HCT116 (cell line): ENCODE measurements around the gene ANKRD16. TPM values are rescaled to one million over a fixed set of nuclear protein-coding genes. Genes with fewer than 3 reads are reported as not detected.

Source experiments
- ATAC-seq: fragments of 200-7000 bp; cut with Tn5 transposase; 2 replicates; pipeline ENCODE4 v1.9.1; 2020; ENCODE audit warnings: mild to moderate bottlenecking, moderate library complexity
- BruUV-seq: library from RNA; stranded (reverse); fragments of 400-500 nt; replicated peaks from 2 replicates; lab custom pipeline; 2021; lab: Mats Ljungman, UMichigan
- CTCF ChIA-PET: fragments of 300-600 bp; sonication (Branson Sonifier 250); formaldehyde crosslinking; loops from one replicate; lab custom pipeline; 2021; ENCODE audit warnings: antibody characterized with exemption; lab: Charles Lee
- POLR2A ChIA-PET: fragments of 300-600, 350-600 bp; sonication (Branson Sonifier 250); formaldehyde crosslinking; loops from one replicate; lab custom pipeline; 2021; ENCODE audit warnings: antibody characterized with exemption; lab: Charles Lee
- RAD21 ChIA-PET, 2 experiments: fragments of 300-600 bp; sonication (Branson Sonifier 250); formaldehyde crosslinking; loops; one replicate each; lab custom pipeline; 2023; ENCODE audit warnings: low total read pairs in 2 of 2; ENCODE audit not compliant: uncharacterized antibody in 2 of 2, unreplicated experiment in 2 of 2, low non-redundant PET in 1 of 2; lab: Charles Lee
- DNase-seq: peaks from one replicate; pipeline ENCODE4 v3.0.0-alpha.2; 2010; ENCODE audit warnings: low read depth, low spot score
- H2AFZ ChIP-seq: fragments of 200-600 bp; shearing (Covaris generic), sonication (generic); 2 replicates; pipeline ENCODE4 v1.6.1; 2017; ENCODE audit warnings: low read depth, mixed run types, mixed read lengths, antibody characterized with exemption, low read length; ENCODE audit not compliant: poor library complexity, severe bottlenecking
- H3K27ac ChIP-seq: 2 replicates; pipeline ENCODE4 v1.5.1; 2012; ENCODE audit warnings: low read depth, low read length
- H3K27me3 ChIP-seq: fragments of 200-600 bp; sonication (generic); 2 replicates; pipeline ENCODE4 v1.6.1; 2016; ENCODE audit warnings: mixed run types, low read length, mixed read lengths; ENCODE audit not compliant: insufficient read depth
- H3K36me3 ChIP-seq, 2 experiments: fragments of 200-500 bp in 1 of 2; fragments of 200-600 bp in 1 of 2; sonication (Bioruptor generic) in 1 of 2; sonication (generic) in 1 of 2; 2 replicates each; pipeline versions ENCODE4 v1.5.1 to v1.6.1; 2014 to 2016; ENCODE audit warnings: low read length in 2 of 2, inconsistent platforms in 1 of 2, mixed read lengths in 1 of 2, mixed run types in 1 of 2; ENCODE audit not compliant: insufficient read depth in 2 of 2, control insufficient read depth in 1 of 2
- H3K4me1 ChIP-seq, 2 experiments: fragments of 200-600 bp in 1 of 2; sonication (generic) in 1 of 2; 2 replicates each; pipeline versions ENCODE4 v1.5.1 to v1.6.1; 2012 to 2017; ENCODE audit warnings: low read length in 2 of 2, inconsistent platforms in 1 of 2, mild to moderate bottlenecking in 1 of 2, mixed read lengths in 1 of 2, mixed run types in 1 of 2, moderate library complexity in 1 of 2; ENCODE audit not compliant: insufficient read depth in 2 of 2, control insufficient read depth in 1 of 2
- H3K4me2 ChIP-seq: fragments of 200-600 bp; sonication (generic); 2 replicates; pipeline ENCODE4 v1.6.1; 2017; ENCODE audit warnings: mixed run types, low read length, mixed read lengths
- H3K4me3 ChIP-seq, 2 experiments: fragments of 200-600 bp in 1 of 2; sonication (generic) in 1 of 2; replicated peaks in 1 of 2; 2 replicates each; pipeline ENCODE4 v1.5.1; 2011 to 2016; ENCODE audit warnings: low read length in 2 of 2, control low read depth in 1 of 2, low read depth in 1 of 2, mild to moderate bottlenecking in 1 of 2, mixed read lengths in 1 of 2, mixed run types in 1 of 2
- H3K79me2 ChIP-seq: fragments of 200-600 bp; sonication (generic); 2 replicates; pipeline ENCODE4 v1.6.1; 2017; ENCODE audit warnings: mild to moderate bottlenecking, mixed run types, low read length, moderate library complexity, mixed read lengths; ENCODE audit not compliant: insufficient read depth
- H3K9ac ChIP-seq: fragments of 200-600 bp; sonication (generic); 2 replicates; pipeline ENCODE4 v1.6.1; 2016; ENCODE audit warnings: low read length, mixed read lengths
- H3K9me2 ChIP-seq: fragments of 200-600 bp; sonication (generic), shearing (Covaris generic); 2 replicates; pipeline ENCODE4 v1.6.1; 2017; ENCODE audit warnings: mixed run types, mild to moderate bottlenecking, moderate library complexity; ENCODE audit not compliant: insufficient read depth
- H3K9me3 ChIP-seq, 2 experiments: fragments of 200-500 bp in 1 of 2; fragments of 200-600 bp in 1 of 2; sonication (Bioruptor generic) in 1 of 2; sonication (generic) in 1 of 2; 2 replicates each; pipeline ENCODE4 v1.6.1; 2014 to 2017; ENCODE audit warnings: low read length in 2 of 2, mixed read lengths in 2 of 2, inconsistent platforms in 1 of 2, low read depth in 1 of 2, mild to moderate bottlenecking in 1 of 2, mixed run types in 1 of 2, moderate library complexity in 1 of 2; ENCODE audit not compliant: control insufficient read depth in 1 of 2, insufficient read depth in 1 of 2
- H4K20me1 ChIP-seq: fragments of 200-600 bp; sonication (generic), shearing (Covaris generic); 2 replicates; pipeline ENCODE4 v1.6.1; 2017; ENCODE audit warnings: mixed run types, mild to moderate bottlenecking, moderate library complexity; ENCODE audit not compliant: insufficient read depth
- CEBPB ChIP-seq: IDR thresholded peaks from 2 replicates; pipeline ENCODE4 v1.6.1; 2012; ENCODE audit warnings: low read depth
- EGR1 ChIP-seq: IDR thresholded peaks from 2 replicates; pipeline ENCODE4 v1.6.1; 2012; ENCODE audit warnings: low read depth
- ELF1 ChIP-seq: IDR thresholded peaks from 2 replicates; pipeline ENCODE4 v1.6.1; 2012; ENCODE audit warnings: low read depth, borderline replicate concordance
- EZH2 ChIP-seq: fragments of 200-600 bp; sonication (generic); IDR thresholded peaks from 2 replicates; pipeline ENCODE4 v1.6.1; 2017; ENCODE audit warnings: antibody characterized with exemption, mixed run types
- FOSL1 ChIP-seq: IDR thresholded peaks from 2 replicates; pipeline ENCODE4 v1.6.1; 2012; ENCODE audit warnings: low read depth
- JUND ChIP-seq: IDR thresholded peaks from 2 replicates; pipeline ENCODE4 v1.6.1; 2012
- SIN3A ChIP-seq: IDR thresholded peaks from 2 replicates; pipeline ENCODE4 v1.6.1; 2012; ENCODE audit warnings: low read depth
- SRF ChIP-seq: IDR thresholded peaks from 2 replicates; pipeline ENCODE4 v1.6.1; 2012; ENCODE audit warnings: low read depth
- ZNF274 ChIP-seq: fragments of 200-500 bp; sonication (Bioruptor generic); IDR thresholded peaks from 2 replicates; pipeline ENCODE4 v1.6.1; 2014; ENCODE audit warnings: mild to moderate bottlenecking, low read depth, low read length, inconsistent platforms
- intact Hi-C: fragments of 100-400 bp; cut with micrococcal nuclease; formaldehyde crosslinking; loops from 2 replicates; pipeline ENCODE4 v1.10.0; 2022
- total RNA-seq: library from RNA; stranded (reverse); gene quantifications from one replicate; pipeline ENCODE4 v1.2.1, GENCODE V29; 2021; ENCODE audit not compliant: unreplicated experiment
- TF ChIP-seq, protein P1 (sequence below): IDR thresholded peaks from 2 replicates; pipeline ENCODE4 v1.6.1; 2012
- TF ChIP-seq, protein P2 (sequence below), 3 experiments: fragments of 200-600 bp in 1 of 3; sonication (generic) in 1 of 3; IDR thresholded peaks in 2 of 3; conservative IDR thresholded peaks in 1 of 3; 2 replicates each; pipeline ENCODE4 v1.5.1; 2012 to 2017; ENCODE audit warnings: low read depth in 2 of 3, low read length in 2 of 3, antibody characterized with exemption in 1 of 3, borderline replicate concordance in 1 of 3, control low read depth in 1 of 3, mild to moderate bottlenecking in 1 of 3, mixed read lengths in 1 of 3, mixed run types in 1 of 3, moderate library complexity in 1 of 3; ENCODE audit not compliant: insufficient read depth in 1 of 3
- TF ChIP-seq, protein P3 (sequence below): IDR thresholded peaks from 2 replicates; pipeline ENCODE4 v1.6.1; 2012; ENCODE audit warnings: low read depth
- TF ChIP-seq, protein P4 (sequence below): IDR thresholded peaks from 2 replicates; pipeline ENCODE4 v1.6.1; 2012

ANKRD16 gene
- total RNA-seq, 1 experiment from 2014 or later: 9.4 TPM

DNA sequence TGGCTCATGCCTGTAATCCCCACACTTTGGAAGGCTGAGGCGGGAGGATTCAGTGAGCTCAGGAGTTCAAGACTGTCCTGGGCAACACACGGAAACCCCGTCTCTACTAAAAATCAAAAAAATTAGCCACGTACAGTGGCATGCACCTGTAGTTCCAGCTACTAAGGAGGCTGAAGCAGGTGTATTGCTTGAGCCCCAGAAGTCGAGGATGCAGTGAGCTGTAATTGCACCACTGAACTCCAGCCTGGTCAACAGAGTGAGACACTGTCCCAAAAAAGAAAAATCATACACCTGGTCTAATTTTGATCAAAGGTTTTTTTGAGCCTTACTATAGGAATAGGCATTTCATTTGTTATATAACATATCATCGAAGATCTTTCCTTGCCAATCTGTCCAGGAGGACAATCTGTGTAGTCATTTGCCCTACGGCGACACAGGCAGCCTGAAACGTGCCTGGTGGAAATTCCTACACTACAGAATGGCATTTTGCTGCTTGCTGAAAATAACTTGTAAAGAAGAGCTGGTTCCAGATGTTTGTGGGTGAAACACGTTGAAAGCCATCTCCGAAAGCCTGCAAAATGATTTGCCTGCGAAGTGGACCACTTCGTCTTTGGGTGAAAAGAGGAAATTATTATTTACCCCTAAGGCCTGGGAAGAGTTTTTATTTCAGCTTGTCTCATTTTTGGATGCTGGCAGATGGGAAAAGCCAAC lies 45.2 kb downstream of the ANKRD16 start:
- no TSS peak for BruUV-seq
- Histone ChIP-seq H3K4me3 (no peak overlapping the region), H3K36me3 (no peaks in the 10 kb centered on the region), H4K20me1 (no peaks in the 10 kb centered on the region), H3K4me1 (no peaks in the 10 kb centered on the region), H3K27ac (no peak overlapping the region), H3K9me2 (no peaks in the 10 kb centered on the region), H3K9ac (no peak overlapping the region), H3K79me2 (no peaks in the 10 kb centered on the region), H3K9me3 (no peaks in the 10 kb centered on the region), H2AFZ (no peak overlapping the region), H3K27me3 (no peaks in the 10 kb centered on the region), H3K4me2 (no peak overlapping the region)
- TF ChIP-seq, protein P1, sequence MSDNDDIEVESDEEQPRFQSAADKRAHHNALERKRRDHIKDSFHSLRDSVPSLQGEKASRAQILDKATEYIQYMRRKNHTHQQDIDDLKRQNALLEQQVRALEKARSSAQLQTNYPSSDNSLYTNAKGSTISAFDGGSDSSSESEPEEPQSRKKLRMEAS: no peak
- TF ChIP-seq SIN3A (no peak), EZH2 (no peak), SRF (no peak), ZNF274 (no peak), JUND (no peak), FOSL1 (no peak), ELF1 (no peak), EGR1 (no peak), CEBPB (no peak)
- TF ChIP-seq, protein P2, sequence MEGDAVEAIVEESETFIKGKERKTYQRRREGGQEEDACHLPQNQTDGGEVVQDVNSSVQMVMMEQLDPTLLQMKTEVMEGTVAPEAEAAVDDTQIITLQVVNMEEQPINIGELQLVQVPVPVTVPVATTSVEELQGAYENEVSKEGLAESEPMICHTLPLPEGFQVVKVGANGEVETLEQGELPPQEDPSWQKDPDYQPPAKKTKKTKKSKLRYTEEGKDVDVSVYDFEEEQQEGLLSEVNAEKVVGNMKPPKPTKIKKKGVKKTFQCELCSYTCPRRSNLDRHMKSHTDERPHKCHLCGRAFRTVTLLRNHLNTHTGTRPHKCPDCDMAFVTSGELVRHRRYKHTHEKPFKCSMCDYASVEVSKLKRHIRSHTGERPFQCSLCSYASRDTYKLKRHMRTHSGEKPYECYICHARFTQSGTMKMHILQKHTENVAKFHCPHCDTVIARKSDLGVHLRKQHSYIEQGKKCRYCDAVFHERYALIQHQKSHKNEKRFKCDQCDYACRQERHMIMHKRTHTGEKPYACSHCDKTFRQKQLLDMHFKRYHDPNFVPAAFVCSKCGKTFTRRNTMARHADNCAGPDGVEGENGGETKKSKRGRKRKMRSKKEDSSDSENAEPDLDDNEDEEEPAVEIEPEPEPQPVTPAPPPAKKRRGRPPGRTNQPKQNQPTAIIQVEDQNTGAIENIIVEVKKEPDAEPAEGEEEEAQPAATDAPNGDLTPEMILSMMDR (IDR thresholded peaks at IDR 0.05 in 2 of 3, conservative IDR thresholded peaks at IDR 0.05 in 1 of 3; ENCODE audit: borderline replicate concordance in 1 of 3, insufficient read depth in 1 of 3, low read depth in 2 of 3, low read length in 2 of 3): no peak
- TF ChIP-seq, protein P3, sequence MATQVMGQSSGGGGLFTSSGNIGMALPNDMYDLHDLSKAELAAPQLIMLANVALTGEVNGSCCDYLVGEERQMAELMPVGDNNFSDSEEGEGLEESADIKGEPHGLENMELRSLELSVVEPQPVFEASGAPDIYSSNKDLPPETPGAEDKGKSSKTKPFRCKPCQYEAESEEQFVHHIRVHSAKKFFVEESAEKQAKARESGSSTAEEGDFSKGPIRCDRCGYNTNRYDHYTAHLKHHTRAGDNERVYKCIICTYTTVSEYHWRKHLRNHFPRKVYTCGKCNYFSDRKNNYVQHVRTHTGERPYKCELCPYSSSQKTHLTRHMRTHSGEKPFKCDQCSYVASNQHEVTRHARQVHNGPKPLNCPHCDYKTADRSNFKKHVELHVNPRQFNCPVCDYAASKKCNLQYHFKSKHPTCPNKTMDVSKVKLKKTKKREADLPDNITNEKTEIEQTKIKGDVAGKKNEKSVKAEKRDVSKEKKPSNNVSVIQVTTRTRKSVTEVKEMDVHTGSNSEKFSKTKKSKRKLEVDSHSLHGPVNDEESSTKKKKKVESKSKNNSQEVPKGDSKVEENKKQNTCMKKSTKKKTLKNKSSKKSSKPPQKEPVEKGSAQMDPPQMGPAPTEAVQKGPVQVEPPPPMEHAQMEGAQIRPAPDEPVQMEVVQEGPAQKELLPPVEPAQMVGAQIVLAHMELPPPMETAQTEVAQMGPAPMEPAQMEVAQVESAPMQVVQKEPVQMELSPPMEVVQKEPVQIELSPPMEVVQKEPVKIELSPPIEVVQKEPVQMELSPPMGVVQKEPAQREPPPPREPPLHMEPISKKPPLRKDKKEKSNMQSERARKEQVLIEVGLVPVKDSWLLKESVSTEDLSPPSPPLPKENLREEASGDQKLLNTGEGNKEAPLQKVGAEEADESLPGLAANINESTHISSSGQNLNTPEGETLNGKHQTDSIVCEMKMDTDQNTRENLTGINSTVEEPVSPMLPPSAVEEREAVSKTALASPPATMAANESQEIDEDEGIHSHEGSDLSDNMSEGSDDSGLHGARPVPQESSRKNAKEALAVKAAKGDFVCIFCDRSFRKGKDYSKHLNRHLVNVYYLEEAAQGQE: no peak
- TF ChIP-seq, protein P4, sequence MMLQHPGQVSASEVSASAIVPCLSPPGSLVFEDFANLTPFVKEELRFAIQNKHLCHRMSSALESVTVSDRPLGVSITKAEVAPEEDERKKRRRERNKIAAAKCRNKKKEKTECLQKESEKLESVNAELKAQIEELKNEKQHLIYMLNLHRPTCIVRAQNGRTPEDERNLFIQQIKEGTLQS: no peak
- intact Hi-C loops: no loop called here
- ChIA-PET RAD21 (interaction anchor here (0.6 kb wide), 2 partner anchors 14 to 134 kb away, joined by 3 to 5 read pairs; no protein-coding TSS in a partner anchor), CTCF (no interaction called here), POLR2A (interaction anchor here (0.6 to 1.8 kb wide), 2 partner anchors 9 to 31 kb away, joined by 3 to 5 read pairs; partner anchors contain the start of gene GDI2)
- DNase-seq: no peak
- ATAC-seq: no peak
